ENCODE data around the gene TEX14.

DNA sequence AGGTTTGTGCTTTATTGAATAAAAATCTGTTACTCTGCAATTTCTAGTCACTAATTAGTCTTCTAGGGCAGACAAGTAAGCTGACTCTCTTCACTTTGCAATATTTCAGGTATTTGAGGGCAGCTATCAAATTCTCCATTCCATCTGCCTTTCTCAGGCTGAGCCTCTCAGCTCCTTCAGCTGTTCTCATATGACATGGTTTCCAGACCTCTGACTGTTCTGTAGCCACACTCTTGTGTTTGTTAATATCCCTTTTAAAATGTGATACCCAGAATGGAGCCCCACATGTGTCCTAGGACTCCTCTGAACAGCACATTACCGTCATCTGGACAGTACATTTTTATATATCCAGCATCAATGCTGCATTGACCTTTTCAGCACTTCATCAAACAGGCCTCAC lies 131.3 kb downstream of the TEX14 start:
- no peak for TF ChIP-seq RFX5 (IDR thresholded peaks at IDR 0.05; ENCODE audit: low read depth, low read length)
- TF ChIP-seq ZBED1 (IDR thresholded peaks at IDR 0.05; ENCODE audit: borderline replicate concordance) = no peak

Measured in GM12878 (cell line).